ENCODE data around the gene KRT33A.

DNA sequence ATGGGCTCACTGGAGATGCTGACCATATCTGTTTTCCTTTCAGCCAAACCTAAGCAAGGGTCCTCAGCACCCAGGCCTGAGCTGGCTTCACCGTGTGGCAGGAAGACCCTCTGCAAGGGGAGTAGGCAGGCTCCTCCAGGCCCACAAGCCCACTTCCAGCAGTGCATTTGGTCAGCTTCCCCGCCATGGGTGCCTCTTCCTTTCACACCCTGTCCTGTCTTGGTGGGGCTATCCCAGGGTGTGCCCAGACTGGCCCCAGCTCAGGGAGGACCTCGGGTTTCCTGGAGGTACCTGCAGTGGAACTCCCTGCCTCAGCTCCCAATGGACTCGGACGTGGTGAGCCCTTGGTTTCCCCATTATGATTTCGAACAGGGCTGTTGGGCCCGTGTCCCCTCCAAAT, 22.4 kb downstream of the KRT33A start:
- TF ChIP-seq, protein P1, sequence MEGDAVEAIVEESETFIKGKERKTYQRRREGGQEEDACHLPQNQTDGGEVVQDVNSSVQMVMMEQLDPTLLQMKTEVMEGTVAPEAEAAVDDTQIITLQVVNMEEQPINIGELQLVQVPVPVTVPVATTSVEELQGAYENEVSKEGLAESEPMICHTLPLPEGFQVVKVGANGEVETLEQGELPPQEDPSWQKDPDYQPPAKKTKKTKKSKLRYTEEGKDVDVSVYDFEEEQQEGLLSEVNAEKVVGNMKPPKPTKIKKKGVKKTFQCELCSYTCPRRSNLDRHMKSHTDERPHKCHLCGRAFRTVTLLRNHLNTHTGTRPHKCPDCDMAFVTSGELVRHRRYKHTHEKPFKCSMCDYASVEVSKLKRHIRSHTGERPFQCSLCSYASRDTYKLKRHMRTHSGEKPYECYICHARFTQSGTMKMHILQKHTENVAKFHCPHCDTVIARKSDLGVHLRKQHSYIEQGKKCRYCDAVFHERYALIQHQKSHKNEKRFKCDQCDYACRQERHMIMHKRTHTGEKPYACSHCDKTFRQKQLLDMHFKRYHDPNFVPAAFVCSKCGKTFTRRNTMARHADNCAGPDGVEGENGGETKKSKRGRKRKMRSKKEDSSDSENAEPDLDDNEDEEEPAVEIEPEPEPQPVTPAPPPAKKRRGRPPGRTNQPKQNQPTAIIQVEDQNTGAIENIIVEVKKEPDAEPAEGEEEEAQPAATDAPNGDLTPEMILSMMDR (IDR thresholded peaks at IDR 0.05; ENCODE audit: low read length): no peak
- TF ChIP-seq EZH2phosphoT487 (IDR thresholded peaks at IDR 0.05; ENCODE audit: low read length): no peak

All from MM.1S (cell line).